RWPE2 (cell line): Measurements from ENCODE around the gene BPIFB4.

Experiments used
- ATAC-seq: fragments of 200-7000 bp; cut with Tn5 transposase; 3 replicates; pipeline ENCODE4 v1.9.1; 2021; ENCODE audit warnings: low read depth
- DNase-seq: peaks from one replicate; pipeline ENCODE4 v3.0.0-alpha.2; 2020; ENCODE audit warnings: low spot score
- H3K27ac ChIP-seq: fragments of 450-650 bp; 2 replicates; pipeline ENCODE4 v1.5.1; 2017; ENCODE audit warnings: mild to moderate bottlenecking; ENCODE audit not compliant: poor library complexity, severe bottlenecking
- H3K27me3 ChIP-seq: fragments of 250-450 bp; sonication (Bioruptor Pico); 2 replicates; pipeline ENCODE4 v1.5.1; 2021; ENCODE audit warnings: mild to moderate bottlenecking, moderate library complexity; ENCODE audit not compliant: insufficient read depth, poor library complexity, severe bottlenecking
- H3K36me3 ChIP-seq: fragments of 250-450 bp; sonication (Bioruptor Pico); 2 replicates; pipeline ENCODE4 v1.5.1; 2020; ENCODE audit warnings: low read depth, mild to moderate bottlenecking, moderate library complexity
- H3K4me1 ChIP-seq: fragments of 250-450 bp; sonication (Bioruptor Pico); 2 replicates; pipeline ENCODE4 v1.5.1; 2021; ENCODE audit warnings: mild to moderate bottlenecking, moderate library complexity; ENCODE audit not compliant: insufficient read depth, poor library complexity, severe bottlenecking
- H3K4me3 ChIP-seq: fragments of 250-450 bp; sonication (Bioruptor Pico); 2 replicates; pipeline ENCODE4 v1.5.1; 2021; ENCODE audit warnings: mild to moderate bottlenecking, moderate library complexity; ENCODE audit not compliant: severe bottlenecking
- H3K9me3 ChIP-seq: fragments of 250-450 bp; sonication (Bioruptor Pico); 2 replicates; pipeline ENCODE4 v1.5.1; 2021; ENCODE audit warnings: mild to moderate bottlenecking, moderate library complexity; ENCODE audit not compliant: severe bottlenecking
- CTCF ChIP-seq: fragments of 450-650 bp; IDR thresholded peaks from one replicate; pipeline ENCODE4 v1.5.1; 2017; ENCODE audit warnings: mild to moderate bottlenecking, moderate library complexity; ENCODE audit not compliant: poor library complexity, severe bottlenecking

The BPIFB4 gene

GRCh38 chr20:33070111-33071053 lies 9.1 kb upstream of the BPIFB4 start:
- ATAC-seq (no peak), DNase-seq (peak; percentile 72)
- no peaks in the 10 kb centered on the region for H3K9me3 ChIP-seq
- no peaks in the 10 kb centered on the region for H3K27me3 ChIP-seq
- no peaks in the 10 kb centered on the region for H3K36me3 ChIP-seq
- H3K4me3 ChIP-seq = no peak overlapping the region
- H3K4me1 ChIP-seq = no peaks in the 10 kb centered on the region
- no peak for TF ChIP-seq CTCF
- no peak overlapping the region for H3K27ac ChIP-seq

GRCh38 chr20:33071198-33071597 lies 8.2 kb upstream of the BPIFB4 start:
- no peak for TF ChIP-seq CTCF
- no peak for DNase-seq
- no peaks in the 10 kb centered on the region for H3K9me3 ChIP-seq
- no peak overlapping the region for H3K4me3 ChIP-seq
- no peaks in the 10 kb centered on the region for H3K4me1 ChIP-seq
- ATAC-seq = no peak
- H3K27me3 ChIP-seq = no peaks in the 10 kb centered on the region
- H3K27ac ChIP-seq = no peak overlapping the region
- H3K36me3 ChIP-seq = no peaks in the 10 kb centered on the region

- no peak for TF ChIP-seq CTCF
- Histone ChIP-seq H3K27ac (no peak overlapping the region), H3K4me1 (no peaks in the 10 kb centered on the region), H3K27me3 (no peaks in the 10 kb centered on the region), H3K9me3 (no peaks in the 10 kb centered on the region), H3K4me3 (no peak overlapping the region), H3K36me3 (no peaks in the 10 kb centered on the region)
- no peak for ATAC-seq
- DNase-seq = no peak
Observed at GRCh38 chr20:33072362-33072761, 7.1 kb upstream of the BPIFB4 start.

DNA sequence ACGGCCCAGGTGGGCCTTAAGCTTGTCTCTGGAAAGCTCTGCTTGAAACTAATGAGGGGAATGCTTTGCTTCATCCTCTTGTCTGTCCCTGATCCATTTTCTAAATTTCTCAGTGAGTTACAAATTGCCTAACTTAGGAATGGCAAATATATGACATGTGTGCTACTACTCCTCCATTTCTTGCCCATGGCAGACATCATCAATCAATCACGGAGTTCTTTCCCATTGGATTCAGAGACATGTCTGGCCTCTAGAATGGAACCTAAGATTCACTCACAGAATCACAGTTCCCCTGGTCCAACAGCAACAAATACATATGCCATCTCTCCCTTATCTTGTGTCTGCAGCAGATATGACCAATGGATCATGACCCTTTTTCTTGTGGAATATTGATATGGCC lies 6.6 kb upstream of the BPIFB4 start:
- no peak for TF ChIP-seq CTCF
- no peaks in the 10 kb centered on the region for H3K27me3 ChIP-seq
- DNase-seq (no peak), ATAC-seq (no peak)
- no peak overlapping the region for H3K4me3 ChIP-seq
- H3K36me3 ChIP-seq = no peaks in the 10 kb centered on the region
- H3K9me3 ChIP-seq = no peaks in the 10 kb centered on the region
- H3K27ac ChIP-seq = no peak overlapping the region
- H3K4me1 ChIP-seq = no peaks in the 10 kb centered on the region

DNA sequence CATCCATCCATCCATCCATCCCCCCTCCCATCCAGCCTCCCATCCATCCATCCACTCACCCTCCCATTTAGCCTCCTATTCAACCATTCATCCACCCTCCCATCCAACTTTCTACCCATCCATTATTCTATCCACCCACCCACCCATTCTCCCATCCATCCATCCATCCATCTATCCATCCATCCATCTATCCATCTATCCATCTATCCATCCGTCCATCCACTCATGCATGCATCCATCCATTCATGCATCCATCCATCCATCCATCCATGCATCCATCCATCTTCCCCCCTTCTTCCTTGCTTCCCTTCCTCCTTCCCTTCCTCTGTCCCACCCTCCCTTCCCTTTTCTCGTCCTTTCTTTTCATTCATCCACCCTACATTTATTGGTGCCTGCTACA lies 4.8 kb upstream of the BPIFB4 start:
- ATAC-seq (no peak), DNase-seq (no peak)
- H3K4me1 ChIP-seq = no peaks in the 10 kb centered on the region
- no peak for TF ChIP-seq CTCF
- no peaks in the 10 kb centered on the region for H3K36me3 ChIP-seq
- no peaks in the 10 kb centered on the region for H3K27me3 ChIP-seq
- H3K9me3 ChIP-seq = no peaks in the 10 kb centered on the region
- H3K27ac ChIP-seq = no peak overlapping the region
- H3K4me3 ChIP-seq = no peak overlapping the region
